ENCODE results near the gene NOD1.
"Not testable (repeated sequence)": the region's sequence is repeated elsewhere in the genome, so short reads cannot be mapped to it uniquely, and the experiment has no call there.

Gene NOD1

GRCh38 chr7:30411173-30411572, 67.4 kb downstream of the NOD1 start:
- no peak for DNase-seq

GRCh38 chr7:30406664-30407425, 71.7 kb downstream of the NOD1 start:
- no peak for DNase-seq

DNA sequence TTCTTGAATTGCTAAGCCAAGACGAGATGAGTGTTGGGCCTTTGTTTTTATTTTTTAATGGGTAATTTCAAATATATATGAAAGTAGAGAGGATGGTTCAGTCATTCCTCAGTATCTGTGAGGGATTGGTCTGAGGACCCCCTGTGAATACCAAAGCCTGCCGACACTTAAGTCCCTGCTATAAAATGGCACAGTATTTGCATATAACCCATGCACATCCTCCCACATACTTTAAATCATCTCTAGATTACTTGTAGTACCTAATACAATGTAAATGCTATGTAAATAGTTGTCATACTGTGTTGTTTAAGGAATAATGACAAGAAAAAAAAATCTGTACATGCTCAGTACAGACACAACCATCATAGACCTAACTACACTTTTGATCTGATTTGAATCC, 73.4 kb downstream of the NOD1 start:
- no peak for DNase-seq

GRCh38 chr7:30403477-30403876, 75.1 kb downstream of the NOD1 start:
- no peak for DNase-seq

GRCh38 chr7:30396389-30396788, 82.2 kb downstream of the NOD1 start:
- no peak for DNase-seq

DNA sequence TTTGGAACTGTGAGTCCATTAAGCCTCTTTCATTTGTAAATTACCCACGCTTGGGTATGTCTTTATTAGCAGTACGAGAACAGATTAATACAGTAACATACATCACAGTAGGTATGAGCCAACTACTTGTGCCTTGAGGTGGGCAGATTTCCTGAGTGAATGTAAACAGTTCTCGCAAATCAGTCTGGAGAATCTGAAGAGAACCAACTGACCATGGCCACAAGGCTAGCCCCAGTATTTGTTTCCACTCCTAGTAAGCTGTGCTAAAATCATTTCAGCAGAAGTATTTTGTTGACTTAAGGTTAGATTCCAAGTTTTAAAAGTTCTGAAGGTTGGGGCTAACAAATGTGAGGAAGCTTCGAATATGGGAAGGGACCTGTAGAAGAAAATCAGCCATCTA, 82.9 kb downstream of the NOD1 start:
- no peak for DNase-seq

DNA sequence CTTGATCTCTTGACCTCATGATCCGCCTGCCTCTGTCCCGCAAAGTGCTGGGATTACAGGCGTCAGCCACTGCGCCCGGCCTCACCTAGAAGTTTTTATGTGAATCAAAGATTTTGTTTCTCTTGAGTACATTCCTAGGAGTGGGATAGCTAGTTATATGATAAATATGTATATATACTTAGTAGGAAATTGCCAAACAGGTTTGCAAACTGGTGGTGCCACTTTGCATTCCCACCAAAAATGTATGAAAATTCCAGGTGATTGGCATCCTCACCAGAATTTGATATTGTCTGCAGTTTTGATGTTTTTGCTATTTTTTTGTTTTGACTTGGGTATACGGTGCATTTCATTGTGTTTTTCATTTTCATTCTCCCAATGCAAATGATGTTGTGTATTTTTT, 86.8 kb downstream of the NOD1 start:
- DNase-seq = no peak

DNA sequence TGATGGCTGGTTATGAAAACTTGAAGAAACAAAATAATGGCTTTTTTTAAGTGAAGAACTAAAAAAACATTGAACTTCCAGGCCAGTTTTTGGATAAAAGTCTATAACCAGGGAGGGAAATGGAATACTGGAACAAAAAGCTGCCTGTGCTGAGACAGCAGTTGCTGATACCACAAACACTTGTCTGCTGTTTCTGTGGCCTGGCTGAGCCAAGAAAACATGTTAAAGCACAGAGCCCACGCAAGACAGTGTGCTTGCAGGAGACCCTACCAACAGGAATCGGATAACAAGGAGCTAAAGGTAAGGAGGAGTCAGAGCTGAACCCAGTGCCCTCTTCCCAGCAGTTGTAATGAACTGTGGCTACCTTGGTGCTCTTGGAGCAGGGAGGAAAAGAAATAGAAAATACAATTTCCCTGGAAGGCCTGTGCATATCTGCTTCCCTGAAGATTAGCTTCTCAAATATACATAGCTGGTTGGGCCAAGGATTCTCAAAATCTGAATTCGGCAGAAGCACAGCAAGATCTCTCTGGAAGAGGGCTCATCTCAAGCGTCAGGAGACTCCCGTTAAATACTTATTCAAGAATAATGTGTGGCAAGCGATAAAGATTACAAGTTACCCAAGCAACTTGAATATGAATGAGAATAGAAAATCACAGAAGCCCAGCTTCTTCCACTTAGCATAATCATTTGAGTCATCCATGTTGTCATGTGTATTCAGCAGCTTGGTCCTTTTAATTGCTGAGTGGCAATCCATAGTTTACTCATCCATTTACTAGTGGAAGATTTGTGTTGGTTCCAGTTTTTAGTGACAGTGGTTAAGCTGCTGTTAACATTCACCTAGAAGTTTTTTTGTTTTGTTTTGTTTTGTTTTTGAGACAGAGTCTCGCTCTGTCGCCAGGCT, 87.6 kb downstream of the NOD1 start:
- no peak for DNase-seq

DNA sequence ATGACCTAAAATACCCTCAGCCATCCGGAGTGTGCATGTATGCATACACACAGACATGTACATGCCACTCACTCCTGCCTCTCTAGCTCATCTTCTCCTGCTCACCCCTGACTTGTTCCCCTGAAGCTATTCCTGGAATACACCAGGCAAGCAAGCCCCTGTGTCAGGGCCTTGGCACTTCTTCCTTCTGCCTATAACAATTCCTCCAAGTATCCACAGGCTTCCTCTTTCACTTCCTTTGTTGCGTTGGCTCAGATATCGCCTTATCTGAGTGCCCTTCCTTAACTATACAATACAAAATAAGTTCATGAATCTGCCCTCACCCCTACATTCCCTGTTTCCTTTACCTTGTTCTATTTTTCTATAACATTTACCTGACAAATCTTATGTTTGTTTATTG, 88.8 kb downstream of the NOD1 start:
- DNase-seq = no peak

DNA sequence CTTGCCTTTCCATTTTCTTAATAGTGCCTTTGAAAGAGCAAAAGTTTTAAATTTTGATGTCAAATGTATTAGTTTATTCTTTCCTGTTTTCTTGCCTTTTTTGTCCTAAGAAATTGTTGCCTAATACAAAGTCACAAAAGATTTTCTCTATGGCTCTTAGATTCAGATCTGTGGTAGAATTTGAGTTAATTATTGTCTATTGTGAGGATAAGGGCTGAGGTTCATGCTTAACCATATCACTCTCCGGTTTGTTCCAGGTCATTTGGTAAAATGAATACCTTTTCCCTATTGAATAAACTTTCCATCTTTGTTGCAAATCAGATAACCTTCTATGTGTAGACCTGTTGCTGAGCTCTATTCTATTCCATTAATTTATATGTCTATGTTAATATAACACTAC, 96.0 kb downstream of the NOD1 start:
- no peak for DNase-seq

- DNase-seq = not testable (repeated sequence)
These were observed 97.8 kb downstream of the NOD1 start for GRCh38 chr7:30380824-30381223.

DNA sequence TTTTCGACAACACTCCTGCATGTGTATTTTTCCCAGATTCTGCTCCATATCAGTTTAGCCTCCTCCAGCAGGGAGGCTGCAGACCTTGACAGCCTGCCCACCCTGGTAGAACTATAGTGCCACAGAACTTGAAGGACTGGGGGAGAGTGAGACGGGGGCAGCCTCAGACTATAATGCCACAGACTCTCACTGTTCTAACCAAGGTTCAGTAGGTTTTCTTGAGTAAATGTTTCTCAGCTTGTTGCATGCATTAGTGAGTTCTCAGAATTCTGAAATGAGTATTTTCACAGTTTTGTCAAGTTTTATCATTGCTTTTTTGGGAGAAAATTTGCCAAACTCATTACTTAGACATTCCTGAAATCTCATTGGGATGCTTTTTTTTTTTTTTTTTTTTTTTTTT, 98.3 kb downstream of the NOD1 start:
- no peak for DNase-seq

DNA sequence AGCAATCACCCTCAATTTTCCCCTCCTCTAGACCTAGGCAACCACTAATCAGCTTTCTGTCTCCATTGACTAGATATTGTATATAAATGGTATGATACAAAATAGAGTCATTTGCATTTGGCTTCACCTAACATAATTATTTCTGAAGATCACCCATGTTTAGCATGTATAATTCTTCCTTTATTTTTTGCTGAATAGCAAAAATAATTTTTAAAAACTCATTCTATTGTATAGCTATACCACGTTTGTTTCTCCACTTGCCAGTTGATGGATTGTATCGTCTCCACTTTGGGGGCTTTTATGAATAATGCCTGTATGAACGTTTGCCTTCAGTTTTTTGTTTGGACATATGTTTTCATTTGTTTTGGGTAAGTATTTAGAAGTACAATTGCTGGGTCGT, 98.8 kb downstream of the NOD1 start:
- DNase-seq = no peak

GRCh38 chr7:30379131-30379530, 99.5 kb downstream of the NOD1 start:
- DNase-seq = no peak

GRCh38 chr7:30378275-30378674, 100.3 kb downstream of the NOD1 start:
- DNase-seq = no peak

All from CD4-positive, alpha-beta T cell treated with Interferon gamma for 1 hour (primary cell).